SK-N-SH (cell line): ENCODE measurements around the gene LRRC32. TPM values are rescaled to one million over a fixed set of nuclear protein-coding genes. Genes with fewer than 3 reads are reported as not detected.

Experiments used
- CTCF ChIA-PET: fragments of 300-600, 350-600 bp; formaldehyde crosslinking; extraction: SDS; loops from one replicate; lab custom pipeline; 2021; lab: Yijun Ruan, JAX
- POLR2A ChIA-PET: fragments of 350-600 bp; sonication (Branson Sonifier 250); formaldehyde crosslinking; extraction: SDS; loops from one replicate; lab custom pipeline; 2020; ENCODE audit warnings: antibody characterized with exemption, inconsistent platforms; lab: Yijun Ruan, JAX
- DNase-seq: peaks from one replicate; pipeline ENCODE4 v3.0.0; 2012
- H2AFZ ChIP-seq: fragments of 200-600 bp; sonication (generic); 2 replicates; pipeline ENCODE4 v1.8.1; 2016; ENCODE audit warnings: antibody characterized with exemption, mild to moderate bottlenecking, low read depth
- H3F3A ChIP-seq: fragments of 200-600 bp; sonication (generic); replicated peaks from 2 replicates; pipeline ENCODE3; 2016; ENCODE audit warnings: antibody characterized with exemption, mild to moderate bottlenecking; ENCODE audit not compliant: insufficient read depth
- H3K27ac ChIP-seq, 2 experiments: fragments of 200-500 bp in 1 of 2; fragments of 200-600 bp in 1 of 2; sonication (Bioruptor generic) in 1 of 2; sonication (generic), shearing (Covaris generic) in 1 of 2; 2 replicates each; pipeline versions ENCODE4 v1.5.1 to v1.6.1; 2014 to 2016; ENCODE audit warnings: low read depth in 2 of 2, inconsistent platforms in 1 of 2, low read length in 1 of 2, mild to moderate bottlenecking in 1 of 2, mixed read lengths in 1 of 2
- H3K27me3 ChIP-seq: fragments of 200-600 bp; sonication (generic), shearing (Covaris generic); 2 replicates; pipeline ENCODE4 v1.6.1; 2016; ENCODE audit warnings: mixed run types; ENCODE audit not compliant: insufficient read depth
- H3K36me3 ChIP-seq, 2 experiments: fragments of 200-500 bp in 1 of 2; fragments of 200-600 bp in 1 of 2; sonication (Bioruptor generic) in 1 of 2; sonication (generic) in 1 of 2; replicated peaks in 1 of 2; 2 replicates each; pipeline versions ENCODE3 to v1.5.1; 2014 to 2016; ENCODE audit warnings: low read length in 1 of 2, mild to moderate bottlenecking in 1 of 2; ENCODE audit not compliant: insufficient read depth in 2 of 2, control insufficient read depth in 1 of 2
- H3K4me1 ChIP-seq, 2 experiments: fragments of 200-500 bp in 1 of 2; fragments of 200-600 bp in 1 of 2; sonication (Bioruptor generic) in 1 of 2; sonication (generic), shearing (Covaris generic) in 1 of 2; 2 replicates each; pipeline versions ENCODE4 v1.5.1 to v1.6.1; 2014 to 2016; ENCODE audit warnings: low read depth in 1 of 2, low read length in 1 of 2, mixed run types in 1 of 2; ENCODE audit not compliant: insufficient read depth in 2 of 2, control insufficient read depth in 1 of 2
- H3K4me2 ChIP-seq: fragments of 200-600 bp; sonication (generic), shearing (Covaris generic); 2 replicates; pipeline ENCODE4 v1.6.1; 2017; ENCODE audit warnings: mixed run types
- H3K4me3 ChIP-seq, 2 experiments: fragments of 200-500 bp in 1 of 2; fragments of 200-600 bp in 1 of 2; sonication (Bioruptor generic) in 1 of 2; sonication (generic), shearing (Covaris generic) in 1 of 2; 2 replicates each; pipeline versions ENCODE4 v1.5.1 to v1.8.1; 2014 to 2016; ENCODE audit warnings: low read depth in 2 of 2, inconsistent platforms in 1 of 2, low read length in 1 of 2, mild to moderate bottlenecking in 1 of 2, mixed read lengths in 1 of 2, moderate library complexity in 1 of 2
- H3K79me2 ChIP-seq: fragments of 200-600 bp; sonication (generic); 2 replicates; pipeline ENCODE4 v1.8.1; 2017; ENCODE audit warnings: mild to moderate bottlenecking; ENCODE audit not compliant: insufficient read depth
- H3K9ac ChIP-seq: fragments of 200-600 bp; sonication (generic); 2 replicates; pipeline ENCODE4 v1.6.1; 2017; ENCODE audit warnings: mixed run types
- H3K9me2 ChIP-seq: fragments of 200-600 bp; sonication (generic); 2 replicates; pipeline ENCODE4 v1.6.1; 2017; ENCODE audit warnings: mixed run types
- H3K9me3 ChIP-seq: fragments of 200-600 bp; sonication (generic); 2 replicates; pipeline ENCODE4 v1.6.1; 2017; ENCODE audit warnings: mixed run types, mild to moderate bottlenecking, moderate library complexity
- H4K20me1 ChIP-seq: fragments of 200-600 bp; sonication (generic); 2 replicates; pipeline ENCODE4 v1.6.1; 2017; ENCODE audit warnings: mild to moderate bottlenecking, mixed run types; ENCODE audit not compliant: insufficient read depth
- CTCF ChIP-seq: fragments of 200-600 bp; sonication (generic); IDR thresholded peaks from 2 replicates; pipeline ENCODE4 v1.6.1; 2017; ENCODE audit warnings: antibody characterized with exemption, mild to moderate bottlenecking, moderate library complexity
- EP300 ChIP-seq, 2 experiments: IDR thresholded peaks; 2 replicates each; pipeline versions ENCODE4 v1.4.0 to v1.6.1; 2012; ENCODE audit warnings: borderline replicate concordance in 1 of 2, low read depth in 1 of 2, low read length in 1 of 2
- EZH2phosphoT487 ChIP-seq: fragments of 200-600 bp; sonication (generic); IDR thresholded peaks from 2 replicates; pipeline ENCODE4 v1.6.1; 2017; ENCODE audit warnings: low read depth, mixed run types, mild to moderate bottlenecking, antibody characterized with exemption, moderate library complexity, borderline replicate concordance
- FOXJ3 ChIP-seq: sonication (generic); formaldehyde crosslinking; IDR thresholded peaks from 2 replicates; pipeline ENCODE4 v1.5.1; 2020; ENCODE audit warnings: mild to moderate bottlenecking, missing genetic modification reagents
- FOXM1 ChIP-seq: IDR thresholded peaks from 2 replicates; pipeline ENCODE4 v1.4.0; 2012; ENCODE audit warnings: low read depth, mild to moderate bottlenecking
- GABPA ChIP-seq: IDR thresholded peaks from 2 replicates; pipeline ENCODE4 v1.4.0; 2012; ENCODE audit warnings: low read depth, mild to moderate bottlenecking
- GATA2 ChIP-seq: sonication (generic); formaldehyde crosslinking; IDR thresholded peaks from 2 replicates; pipeline ENCODE4 v1.5.0; 2020; ENCODE audit warnings: mild to moderate bottlenecking, missing genetic modification reagents
- IRF3 ChIP-seq: fragments of 150-350 bp; IDR thresholded peaks from 2 replicates; pipeline ENCODE4 v1.6.1; 2016; ENCODE audit warnings: mild to moderate bottlenecking, low read depth, low read length
- JUND ChIP-seq: IDR thresholded peaks from 2 replicates; pipeline ENCODE4 v1.4.0; 2012
- MAX ChIP-seq: IDR thresholded peaks from 2 replicates; pipeline ENCODE4 v1.4.0; 2012; ENCODE audit warnings: low read depth
- MEF2A ChIP-seq: IDR thresholded peaks from 2 replicates; pipeline ENCODE4 v1.4.0; 2012; ENCODE audit warnings: low read depth, borderline replicate concordance
- NRF1 ChIP-seq: IDR thresholded peaks from 2 replicates; pipeline ENCODE4 v1.6.1; 2012; ENCODE audit warnings: low read depth, mild to moderate bottlenecking, low read length
- RAD21 ChIP-seq: IDR thresholded peaks from 2 replicates; pipeline ENCODE4 v1.6.1; 2012; ENCODE audit warnings: mild to moderate bottlenecking, low read length
- RCOR1 ChIP-seq: fragments of 150-350 bp; IDR thresholded peaks from 2 replicates; pipeline ENCODE4 v1.6.1; 2017; ENCODE audit warnings: antibody characterized with exemption, low read length
- SIN3A ChIP-seq: IDR thresholded peaks from 2 replicates; pipeline ENCODE4 v1.6.1; 2012; ENCODE audit warnings: low read depth, mild to moderate bottlenecking, low read length, moderate library complexity, borderline replicate concordance
- TAF1 ChIP-seq: IDR thresholded peaks from 2 replicates; pipeline ENCODE4 v1.6.1; 2012; ENCODE audit warnings: low read depth, mild to moderate bottlenecking, low read length, moderate library complexity, borderline replicate concordance
- TCF12 ChIP-seq: IDR thresholded peaks from 2 replicates; pipeline ENCODE4 v1.4.0; 2012
- YY1 ChIP-seq: IDR thresholded peaks from 2 replicates; pipeline ENCODE4 v1.4.0; 2012; ENCODE audit warnings: low read depth, mild to moderate bottlenecking
- WGBS: methylation state at CpG from one replicate; pipeline ENCODE4 v1.1.6; 2017; ENCODE audit warnings: low lambda C conversion rate; 5-methylcytosine and 5-hydroxymethylcytosine counted together
- polyA plus RNA-seq, 3 experiments: library from polyadenylated mRNA; depleted of rRNA; stranded (reverse); fragments of >200 nt; gene quantifications; 2 replicates each; pipeline ENCODE4 v1.2.3, GENCODE V29; 2012
- TF ChIP-seq, protein P1 (sequence below): IDR thresholded peaks from 2 replicates; pipeline ENCODE4 v1.6.1; 2012; ENCODE audit warnings: mild to moderate bottlenecking, low read depth, low read length, moderate library complexity
- TF ChIP-seq, protein P2 (sequence below): IDR thresholded peaks from 2 replicates; pipeline ENCODE4 v1.4.0; 2012; ENCODE audit warnings: low read depth, borderline replicate concordance

The LRRC32 gene
- polyA plus RNA-seq, 1 of the 3 experiments (the other 2 are of a cell fraction): 0.43 TPM

DNA sequence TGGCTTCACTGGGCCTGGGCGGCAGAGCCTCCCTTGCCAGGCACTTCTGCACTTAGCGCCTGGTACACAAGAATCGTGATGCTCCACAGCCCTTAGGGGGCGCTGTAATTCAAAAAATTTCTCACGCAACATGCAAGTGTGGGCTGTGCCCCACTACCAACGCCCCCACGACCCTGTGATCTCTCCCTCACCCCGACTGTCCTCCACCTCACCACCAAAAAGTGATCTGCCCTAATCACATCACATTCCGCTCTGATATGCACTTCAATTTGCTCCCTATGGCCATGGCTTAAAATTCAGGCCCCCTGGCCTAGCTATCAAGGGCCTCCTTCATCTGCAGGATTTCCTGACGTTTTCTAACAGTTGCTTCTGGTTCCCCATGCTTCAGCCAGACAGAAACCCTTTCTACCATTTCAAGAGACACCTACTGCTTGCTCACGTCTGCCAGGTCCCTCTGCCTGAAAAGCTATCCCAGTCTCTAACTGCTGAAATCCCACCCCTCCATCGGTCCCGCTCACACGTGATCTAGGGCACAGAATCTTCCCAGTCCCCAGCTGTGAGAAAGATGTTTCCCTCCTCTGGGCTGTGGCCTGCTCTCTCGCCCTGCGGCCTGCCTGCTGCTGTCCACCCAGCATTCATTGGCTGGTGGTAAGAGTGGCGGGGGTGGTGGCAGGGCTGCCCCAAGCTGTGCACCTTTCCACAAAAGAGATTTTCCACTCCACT is 27.9 kb upstream of the LRRC32 start:
- no peak overlapping the region for H3K9ac ChIP-seq
- 83% methylated on average over 17 of the region's 17 CpGs for WGBS
- no peak for DNase-seq
- CTCF ChIA-PET: interaction anchor here (0.8 to 2.1 kb wide), 4 partner anchors 14 to 35 kb away, joined by 3 to 15 read pairs (median 4); no protein-coding TSS in a partner anchor
- peaks cover 11% of the 10 kb centered on the region for H3F3A ChIP-seq
- no peak overlapping the region for H3K4me3 ChIP-seq
- no peaks in the 10 kb centered on the region for H3K9me3 ChIP-seq
- TF ChIP-seq CTCF: peak; percentile 52
- TF ChIP-seq YY1: no peak
- no peak for TF ChIP-seq FOXJ3 (CRISPR knock-in tag)
- H3K4me2 ChIP-seq: no peak overlapping the region
- H3K79me2 ChIP-seq: no peaks in the 10 kb centered on the region
- H3K36me3 ChIP-seq: no peaks in the 10 kb centered on the region
- POLR2A ChIA-PET: no interaction called here
- no peak overlapping the region for H2AFZ ChIP-seq
- H3K9me2 ChIP-seq: no peaks in the 10 kb centered on the region
- no peaks in the 10 kb centered on the region for H4K20me1 ChIP-seq
- H3K4me1 ChIP-seq: peaks cover 10 to 17% of the 10 kb centered on the region in 2 experiments; a peak in 3 of 4 replicates
- H3K27me3 ChIP-seq: no peaks in the 10 kb centered on the region
- no peak overlapping the region for H3K27ac ChIP-seq

- H3K27ac ChIP-seq: no peak overlapping the region
- no peak for DNase-seq
- no peaks in the 10 kb centered on the region for H3K79me2 ChIP-seq
- H3K4me2 ChIP-seq: no peak overlapping the region
- no peak overlapping the region for H3K4me3 ChIP-seq
- TF ChIP-seq, protein P1, sequence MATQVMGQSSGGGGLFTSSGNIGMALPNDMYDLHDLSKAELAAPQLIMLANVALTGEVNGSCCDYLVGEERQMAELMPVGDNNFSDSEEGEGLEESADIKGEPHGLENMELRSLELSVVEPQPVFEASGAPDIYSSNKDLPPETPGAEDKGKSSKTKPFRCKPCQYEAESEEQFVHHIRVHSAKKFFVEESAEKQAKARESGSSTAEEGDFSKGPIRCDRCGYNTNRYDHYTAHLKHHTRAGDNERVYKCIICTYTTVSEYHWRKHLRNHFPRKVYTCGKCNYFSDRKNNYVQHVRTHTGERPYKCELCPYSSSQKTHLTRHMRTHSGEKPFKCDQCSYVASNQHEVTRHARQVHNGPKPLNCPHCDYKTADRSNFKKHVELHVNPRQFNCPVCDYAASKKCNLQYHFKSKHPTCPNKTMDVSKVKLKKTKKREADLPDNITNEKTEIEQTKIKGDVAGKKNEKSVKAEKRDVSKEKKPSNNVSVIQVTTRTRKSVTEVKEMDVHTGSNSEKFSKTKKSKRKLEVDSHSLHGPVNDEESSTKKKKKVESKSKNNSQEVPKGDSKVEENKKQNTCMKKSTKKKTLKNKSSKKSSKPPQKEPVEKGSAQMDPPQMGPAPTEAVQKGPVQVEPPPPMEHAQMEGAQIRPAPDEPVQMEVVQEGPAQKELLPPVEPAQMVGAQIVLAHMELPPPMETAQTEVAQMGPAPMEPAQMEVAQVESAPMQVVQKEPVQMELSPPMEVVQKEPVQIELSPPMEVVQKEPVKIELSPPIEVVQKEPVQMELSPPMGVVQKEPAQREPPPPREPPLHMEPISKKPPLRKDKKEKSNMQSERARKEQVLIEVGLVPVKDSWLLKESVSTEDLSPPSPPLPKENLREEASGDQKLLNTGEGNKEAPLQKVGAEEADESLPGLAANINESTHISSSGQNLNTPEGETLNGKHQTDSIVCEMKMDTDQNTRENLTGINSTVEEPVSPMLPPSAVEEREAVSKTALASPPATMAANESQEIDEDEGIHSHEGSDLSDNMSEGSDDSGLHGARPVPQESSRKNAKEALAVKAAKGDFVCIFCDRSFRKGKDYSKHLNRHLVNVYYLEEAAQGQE: no peak
- TF ChIP-seq, protein P2, sequence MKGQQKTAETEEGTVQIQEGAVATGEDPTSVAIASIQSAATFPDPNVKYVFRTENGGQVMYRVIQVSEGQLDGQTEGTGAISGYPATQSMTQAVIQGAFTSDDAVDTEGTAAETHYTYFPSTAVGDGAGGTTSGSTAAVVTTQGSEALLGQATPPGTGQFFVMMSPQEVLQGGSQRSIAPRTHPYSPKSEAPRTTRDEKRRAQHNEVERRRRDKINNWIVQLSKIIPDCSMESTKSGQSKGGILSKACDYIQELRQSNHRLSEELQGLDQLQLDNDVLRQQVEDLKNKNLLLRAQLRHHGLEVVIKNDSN: no peak
- TF ChIP-seq MAX (no peak), GATA2 (CRISPR knock-in tag) (no peak), SIN3A (no peak), JUND (no peak), RAD21 (no peak), RCOR1 (no peak), TAF1 (no peak), EP300 (IDR thresholded peaks at IDR 0.05; ENCODE audit: borderline replicate concordance in 1 of 2, low read depth in 1 of 2, low read length in 1 of 2) (no peak), FOXM1 (no peak), NRF1 (no peak), MEF2A (no peak), IRF3 (no peak), GABPA (no peak), EZH2phosphoT487 (no peak), TCF12 (no peak)
- no peaks in the 10 kb centered on the region for H3K27me3 ChIP-seq
- H3K4me1 ChIP-seq: peaks cover 10 to 17% of the 10 kb centered on the region in 2 experiments; a peak in 3 of 4 replicates
- peaks cover 11% of the 10 kb centered on the region for H3F3A ChIP-seq
- POLR2A ChIA-PET: no interaction called here
- no peaks in the 10 kb centered on the region for H3K9me2 ChIP-seq
- CTCF ChIA-PET: no interaction called here
- H3K36me3 ChIP-seq: no peaks in the 10 kb centered on the region
- WGBS: 80% methylated on average over 7 of the region's 12 CpGs
- H3K9ac ChIP-seq: no peak overlapping the region
- no peaks in the 10 kb centered on the region for H4K20me1 ChIP-seq
- H2AFZ ChIP-seq: no peak overlapping the region
- no peaks in the 10 kb centered on the region for H3K9me3 ChIP-seq
Measured at GRCh38 chr11:76696756-76697155, 26.2 kb upstream of the LRRC32 start.
